GM18867 (cell line): ENCODE data around the gene SLC10A3.

Source experiments
- ATAC-seq: cut with Tn5 transposase; IDR thresholded peaks from one replicate; pipeline ENCODE4 v1.9.1; 2021; ENCODE audit warnings: mild to moderate bottlenecking, moderate library complexity; ENCODE audit not compliant: unreplicated experiment

The SLC10A3 gene

GRCh38 chrX:154443479-154443910 is 46.9 kb downstream of the SLC10A3 start:
- ATAC-seq, result no peak

- no peak for ATAC-seq
Measured at GRCh38 chrX:154441984-154442707, 48.3 kb downstream of the SLC10A3 start.

- no peak for ATAC-seq
Measured at GRCh38 chrX:154441564-154441963, 48.9 kb downstream of the SLC10A3 start.

GRCh38 chrX:154440623-154441357 is 49.6 kb downstream of the SLC10A3 start:
- ATAC-seq, result no peak

- no peak for ATAC-seq
Measured at GRCh38 chrX:154439841-154440240, 50.6 kb downstream of the SLC10A3 start.

- ATAC-seq, result no peak
Measured at GRCh38 chrX:154437971-154438893, 52.2 kb downstream of the SLC10A3 start.
